ENCODE results near the gene LIMS4. TPM values are rescaled to one million over a fixed set of nuclear protein-coding genes. Genes with fewer than 3 reads are reported as not detected.
"Not testable (repeated sequence)": the region's sequence is repeated elsewhere in the genome, so short reads cannot be mapped to it uniquely, and the experiment has no call there.

LIMS4 gene
- total RNA-seq, 1 experiment from 2014 or later: 1.3 TPM

DNA sequence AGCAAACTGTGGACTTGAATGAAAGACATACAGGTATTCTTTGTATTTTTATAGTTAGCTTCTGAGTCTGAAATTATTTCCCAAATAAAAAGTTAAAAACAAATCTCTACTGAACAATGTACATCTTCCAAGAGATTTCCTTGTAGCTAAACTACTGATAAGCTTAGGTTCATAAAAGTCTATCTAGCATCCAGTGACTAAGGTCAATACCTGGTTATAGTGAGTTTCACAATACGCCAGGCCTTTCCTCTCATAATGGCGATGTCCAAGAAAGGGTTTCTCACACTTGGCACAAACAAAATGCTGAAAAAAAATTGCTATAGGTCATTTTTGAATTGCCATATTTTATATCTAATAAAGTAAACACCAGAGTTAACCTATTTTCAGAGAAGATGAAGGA, 21.7 kb downstream of the LIMS4 start:
- not testable (repeated sequence) for DNase-seq (ENCODE audit: low spot score)

GRCh38 chr2:110449127-110449947, 23.3 kb downstream of the LIMS4 start:
- DNase-seq (ENCODE audit: low spot score): not testable (repeated sequence)

- DNase-seq (ENCODE audit: low spot score): not testable (repeated sequence)
Measured at GRCh38 chr2:110446644-110447043, 26.0 kb downstream of the LIMS4 start.

GRCh38 chr2:110443305-110444005, 29.2 kb downstream of the LIMS4 start:
- DNase-seq (ENCODE audit: low spot score): not testable (repeated sequence)

DNA sequence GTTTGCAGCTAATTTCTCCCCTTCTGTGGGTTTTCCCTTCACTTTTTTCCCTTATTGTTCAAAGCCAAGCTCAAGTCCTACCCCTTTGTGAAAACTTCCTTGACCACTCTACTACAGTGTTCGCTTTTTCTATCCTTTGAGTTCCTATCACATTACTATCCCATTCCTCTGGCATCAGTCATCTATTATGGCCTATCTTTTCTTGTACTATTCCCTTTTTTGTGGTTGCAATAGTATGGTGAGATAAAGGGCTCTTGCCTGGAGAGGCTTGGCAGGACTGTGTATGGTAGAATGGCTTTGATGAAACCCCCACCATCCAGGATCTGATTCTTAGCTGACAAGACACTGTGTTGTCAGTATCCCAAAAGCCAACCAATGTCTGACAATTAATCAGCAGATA, 30.7 kb downstream of the LIMS4 start:
- not testable (repeated sequence) for DNase-seq (ENCODE audit: low spot score)

- DNase-seq (ENCODE audit: low spot score): not testable (repeated sequence)
Measured at GRCh38 chr2:110434565-110434964, 38.1 kb downstream of the LIMS4 start.

DNA sequence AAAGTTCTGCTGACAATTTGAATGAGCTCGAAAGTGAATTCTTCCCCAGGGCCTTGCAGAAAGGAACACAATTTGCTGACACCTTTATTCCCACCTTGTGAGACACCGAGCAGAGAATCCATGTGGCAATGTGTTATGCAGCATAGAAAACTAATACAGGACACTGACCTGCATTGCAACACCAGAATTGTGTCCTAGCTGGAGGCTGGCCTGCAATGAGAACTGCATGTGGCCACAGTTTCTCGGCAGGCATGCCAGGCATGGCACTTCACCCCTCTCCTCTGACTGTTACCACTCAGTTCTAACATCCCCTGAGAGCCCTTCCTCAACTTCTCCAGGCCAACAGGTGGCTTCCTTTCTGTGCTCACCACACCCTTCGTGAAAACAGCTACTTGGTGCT, 46.9 kb downstream of the LIMS4 start:
- not testable (repeated sequence) for DNase-seq (ENCODE audit: low spot score)

- DNase-seq (ENCODE audit: low spot score): not testable (repeated sequence)
Measured at GRCh38 chr2:110424421-110424820, 48.2 kb downstream of the LIMS4 start.

DNA sequence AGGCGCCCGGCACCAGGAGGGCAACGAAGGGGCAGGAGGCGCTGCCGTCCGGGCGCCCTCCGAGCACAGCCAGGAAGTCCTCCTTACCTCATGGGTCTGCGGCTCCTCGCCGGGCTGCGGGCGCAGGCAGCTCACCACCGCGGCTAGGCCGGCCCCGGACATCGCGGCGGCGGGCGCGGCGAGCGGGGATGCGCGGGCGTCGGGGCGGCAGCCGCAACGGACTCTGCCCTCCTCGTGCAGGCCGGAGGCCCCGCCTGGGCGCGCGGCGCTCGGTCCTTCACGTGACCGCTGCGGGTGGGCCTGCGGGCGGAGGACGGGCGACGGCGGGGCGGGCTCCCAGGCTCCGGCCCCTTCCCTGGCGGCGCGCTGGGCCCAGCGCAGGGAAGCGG, 49.0 kb downstream of the LIMS4 start:
- DNase-seq (ENCODE audit: low spot score): not testable (repeated sequence)

- not testable (repeated sequence) for DNase-seq (ENCODE audit: low spot score)
Measured at GRCh38 chr2:110422852-110423573, 49.6 kb downstream of the LIMS4 start.

DNA sequence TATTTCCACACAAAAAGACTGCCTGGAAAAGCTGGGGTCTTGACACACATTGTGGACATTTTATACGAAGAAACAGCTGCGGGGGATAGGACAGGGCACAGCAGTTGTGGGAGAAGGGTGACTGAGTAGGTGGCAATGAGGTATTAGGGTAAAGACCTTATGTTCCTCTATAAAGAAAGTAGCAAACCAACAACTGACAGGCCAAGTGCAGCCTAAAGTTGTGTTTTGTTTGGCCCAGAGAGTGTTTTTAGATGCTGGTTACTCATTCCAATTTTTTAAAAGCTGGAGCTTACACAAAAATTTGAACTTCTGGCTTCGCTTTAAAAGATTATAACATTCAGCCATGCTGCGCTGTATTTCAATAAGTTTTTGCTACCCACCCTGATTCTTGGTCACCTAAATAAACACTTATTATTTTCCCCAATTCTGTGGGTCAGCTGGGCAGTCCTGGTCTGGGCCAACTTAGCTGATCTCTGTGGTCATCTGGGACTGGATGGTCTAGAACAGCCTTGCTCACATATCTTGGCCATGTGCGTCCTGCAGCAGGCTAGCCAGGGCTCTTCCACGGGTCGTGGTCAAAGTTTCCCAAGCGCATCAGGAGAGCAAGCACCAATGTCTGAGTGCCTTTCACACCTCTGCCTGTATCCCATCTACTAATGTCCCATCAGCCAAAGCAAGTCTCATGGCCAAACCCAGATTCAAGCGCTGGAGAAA, 51.8 kb downstream of the LIMS4 start:
- not testable (repeated sequence) for DNase-seq (ENCODE audit: low spot score)

- not testable (repeated sequence) for DNase-seq (ENCODE audit: low spot score)
Measured at GRCh38 chr2:110407142-110407541, 65.5 kb downstream of the LIMS4 start.

DNA sequence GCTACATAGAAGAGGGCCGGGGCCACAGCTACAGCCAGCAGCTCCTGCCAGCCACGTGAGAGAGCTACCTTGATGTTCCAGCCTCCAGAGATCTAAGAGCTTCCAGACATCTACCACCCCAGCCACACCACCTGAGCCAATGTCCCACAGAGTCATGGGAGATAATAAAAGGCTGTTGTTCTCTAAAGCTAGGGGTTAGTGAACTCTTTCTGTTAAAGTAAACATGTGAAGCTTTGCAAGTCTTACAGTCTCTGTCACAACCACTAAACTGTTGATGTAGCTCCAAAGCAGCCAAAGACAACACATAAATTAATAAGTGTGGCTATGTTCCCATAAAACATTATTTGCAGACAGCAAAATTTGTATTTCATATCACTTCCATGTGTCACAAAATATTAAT, 67.6 kb downstream of the LIMS4 start:
- not testable (repeated sequence) for DNase-seq (ENCODE audit: low spot score)

GRCh38 chr2:110404246-110404645, 68.4 kb downstream of the LIMS4 start:
- not testable (repeated sequence) for DNase-seq (ENCODE audit: low spot score)

DNA sequence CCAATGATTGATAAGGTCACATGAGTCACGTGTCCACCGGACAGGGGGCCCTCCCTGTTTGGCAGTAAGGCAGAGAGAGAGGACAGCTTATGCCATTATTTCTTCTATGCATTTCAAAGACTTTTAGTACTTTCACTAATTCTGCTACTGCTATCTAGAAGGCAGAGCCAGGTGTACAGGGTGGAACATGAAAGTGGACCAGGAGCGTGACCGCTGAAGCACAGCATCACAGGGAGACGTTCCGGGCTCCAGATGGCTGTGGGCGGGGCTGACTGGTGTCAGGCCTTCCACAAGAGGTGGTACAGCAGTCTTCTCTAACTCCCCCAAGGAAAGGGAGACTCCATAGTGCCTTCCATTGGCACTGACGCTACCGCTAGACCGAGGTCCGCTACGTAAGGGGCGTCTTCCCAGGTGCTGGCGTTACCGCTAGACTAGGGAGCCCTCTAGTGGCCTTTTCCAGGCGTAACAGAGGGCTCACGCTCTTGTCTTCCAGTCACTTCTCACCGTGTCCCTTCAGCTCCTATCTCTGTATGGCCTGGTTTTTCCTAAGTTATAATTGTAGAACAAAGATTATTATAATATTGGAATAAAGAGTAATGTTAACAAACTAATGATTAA, 71.5 kb downstream of the LIMS4 start:
- DNase-seq (ENCODE audit: low spot score): not testable (repeated sequence)

GRCh38 chr2:110399378-110399777, 73.2 kb downstream of the LIMS4 start:
- not testable (repeated sequence) for DNase-seq (ENCODE audit: low spot score)

DNA sequence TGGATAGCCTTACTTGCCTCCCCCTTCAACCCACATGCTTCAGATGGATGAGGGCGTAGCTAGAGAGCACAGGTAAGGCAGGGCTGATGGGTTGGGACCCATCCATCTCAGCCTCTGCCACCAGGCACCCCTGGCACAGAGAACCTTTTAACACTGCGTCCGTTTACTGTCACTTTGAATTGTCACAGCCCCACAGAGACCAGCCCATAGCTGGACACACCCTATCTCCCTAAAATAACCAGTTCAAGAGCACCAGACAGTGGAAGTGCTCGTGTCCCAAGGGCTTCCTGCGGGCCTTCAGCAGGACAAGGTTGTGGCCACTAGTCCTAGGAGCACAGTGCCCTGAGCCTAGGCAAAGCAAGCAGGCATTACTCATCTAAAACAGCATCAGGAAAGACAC, 76.6 kb downstream of the LIMS4 start:
- DNase-seq (ENCODE audit: low spot score): not testable (repeated sequence)

All from A172 (cell line).